NAMALWA (cell line): ENCODE data around the gene OR1L4.

ENCODE experiments used
- DNase-seq: peaks from one replicate; pipeline ENCODE4 v3.0.0-alpha.2; 2015; ENCODE audit warnings: low spot score

OR1L4 gene

GRCh38 chr9:122723690-122724089 is at the start of gene OR1L4:
TSS of gene OR1L4 (plus strand) at chr9:122723990. CDS start at chr9:122723990, 0 bp downstream.
- DNase-seq, result no peak

- DNase-seq, result no peak
Observed at GRCh38 chr9:122684851-122685250, 38.9 kb upstream of the OR1L4 start.

- DNase-seq, result no peak
Observed at GRCh38 chr9:122695696-122696095, 28.1 kb upstream of the OR1L4 start.

- no peak for DNase-seq
Observed at GRCh38 chr9:122718038-122718437, 5.8 kb upstream of the OR1L4 start.

- no peak for DNase-seq
Observed at GRCh38 chr9:122719218-122719617, 4.6 kb upstream of the OR1L4 start.

GRCh38 chr9:122742003-122742402 is 18.2 kb downstream of the OR1L4 start, which contains the start of gene OR1L6:
TSS of gene OR1L6 (plus strand) at chr9:122742303. CDS start at chr9:122749848, 7,545 bp downstream.
- DNase-seq, result no peak

GRCh38 chr9:122754825-122755224 is 31.0 kb downstream of the OR1L4 start:
- DNase-seq, result no peak

- DNase-seq, result no peak
Observed at GRCh38 chr9:122767817-122768216, 44.0 kb downstream of the OR1L4 start.
